GM18508 (cell line): ENCODE data around the gene NBEAL1.
"Not testable (repeated sequence)": the region's sequence is repeated elsewhere in the genome, so short reads cannot be mapped to it uniquely, and the experiment has no call there.

ENCODE experiments used
- ATAC-seq: cut with Tn5 transposase; IDR thresholded peaks from one replicate; pipeline ENCODE4 v1.9.1; 2021; ENCODE audit warnings: moderate number of reproducible peaks; ENCODE audit not compliant: insufficient read depth, unreplicated experiment

Gene NBEAL1

GRCh38 chr2:203195331-203196036 is 180.8 kb downstream of the NBEAL1 start:
- ATAC-seq = no peak

GRCh38 chr2:203200866-203201265 is 186.2 kb downstream of the NBEAL1 start:
- no peak for ATAC-seq

- no peak for ATAC-seq
Observed at GRCh38 chr2:203201426-203201825, 186.8 kb downstream of the NBEAL1 start.

GRCh38 chr2:203209538-203209937 is 194.9 kb downstream of the NBEAL1 start:
- ATAC-seq = no peak

GRCh38 chr2:203225423-203226039 is 210.9 kb downstream of the NBEAL1 start:
- no peak for ATAC-seq

- ATAC-seq = not testable (repeated sequence)
Observed at GRCh38 chr2:203229674-203230073, 215.0 kb downstream of the NBEAL1 start.

GRCh38 chr2:203237346-203238238 is 222.9 kb downstream of the NBEAL1 start:
- ATAC-seq = no peak

- no peak for ATAC-seq
Observed at GRCh38 chr2:203238292-203238703, 223.6 kb downstream of the NBEAL1 start.

- ATAC-seq = peak; percentile 71
Observed at GRCh38 chr2:203238704-203239526, 224.2 kb downstream of the NBEAL1 start, which contains the start of gene CYP20A1. Gene CYP20A1, plus strand, starts transcription at chr2:203239018. Its CDS starts 45 bp downstream, at chr2:203239063.

GRCh38 chr2:203240491-203240890 is 225.8 kb downstream of the NBEAL1 start:
- no peak for ATAC-seq

GRCh38 chr2:203242518-203242917 is 227.8 kb downstream of the NBEAL1 start:
- no peak for ATAC-seq

- ATAC-seq = no peak
Observed at GRCh38 chr2:203246646-203247045, 232.0 kb downstream of the NBEAL1 start.

- no peak for ATAC-seq
Observed at GRCh38 chr2:203252818-203253217, 238.1 kb downstream of the NBEAL1 start.

- ATAC-seq = not testable (repeated sequence)
Observed at GRCh38 chr2:203253422-203254095, 238.9 kb downstream of the NBEAL1 start.

- ATAC-seq = no peak
Observed at GRCh38 chr2:203261326-203262159, 246.9 kb downstream of the NBEAL1 start.
